ENCODE measurements around the gene NPTX2. TPM values are rescaled to one million over a fixed set of nuclear protein-coding genes. Genes with fewer than 3 reads are reported as not detected.

NPTX2 gene
- total RNA-seq, 2 experiments from 2014 or later, result not detected

DNA sequence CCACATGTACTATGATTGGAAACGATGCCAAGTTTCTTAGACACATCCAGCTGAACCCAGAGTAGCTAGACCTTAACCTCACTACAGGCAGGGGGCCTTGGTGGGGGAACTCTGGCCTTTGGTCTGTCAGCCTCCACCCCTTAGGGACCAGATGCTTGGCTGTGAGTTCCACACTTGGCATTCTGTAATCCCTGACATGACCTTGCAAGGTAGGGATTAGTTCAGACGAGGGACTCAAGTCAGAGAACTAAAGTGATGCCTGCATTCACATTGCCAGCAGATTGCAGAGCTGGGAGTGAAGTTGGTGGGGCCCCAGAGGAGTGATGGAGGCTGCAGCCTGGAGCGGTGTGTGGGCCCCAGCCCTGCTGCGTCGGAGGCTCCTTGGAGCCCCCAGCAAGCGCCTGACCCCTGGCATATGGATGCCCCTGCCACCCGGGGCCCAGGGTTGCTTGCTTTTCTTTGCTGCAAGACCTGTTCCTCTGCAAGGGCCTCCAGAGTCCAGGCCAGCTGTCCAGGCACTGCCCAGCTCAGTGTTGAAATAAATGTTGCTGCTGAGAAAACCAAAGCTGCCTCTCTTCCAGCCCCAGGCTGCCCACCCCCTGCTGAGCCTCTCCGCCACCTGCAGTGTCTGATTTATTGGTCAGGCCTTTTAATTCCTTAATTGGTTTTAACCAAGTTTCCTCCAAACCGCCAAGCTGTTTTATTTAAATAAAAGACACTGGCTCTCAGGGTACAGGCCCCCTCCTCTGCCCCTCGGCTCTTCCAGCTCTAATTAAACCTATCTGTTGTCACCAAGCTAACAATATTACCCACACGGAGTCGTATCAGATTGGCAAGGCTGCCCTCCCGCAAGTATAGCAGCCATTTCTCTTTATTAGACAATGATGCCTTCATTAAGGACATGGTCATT lies 4.7 kb downstream of the NPTX2 start:
- no TSS peak for BruUV-seq (replicated peaks)
- no peak overlapping the region for H2AFZ ChIP-seq (ENCODE audit: low read length)
- intact Hi-C loops (cut with micrococcal nuclease; ENCODE audit: unreplicated experiment), result no loop called here
- H3K79me2 ChIP-seq (ENCODE audit: insufficient read depth, low read depth, low read length), result no peaks in the 10 kb centered on the region
- ChIA-PET POLR2A (no interaction called here), CTCF (ENCODE audit: unreplicated experiment) (no interaction called here)
- no peak overlapping the region for H3K4me3 ChIP-seq (ENCODE audit: low read depth, low read length, poor library complexity, severe bottlenecking)
- H3K4me1 ChIP-seq (ENCODE audit: insufficient read depth, low read length, poor library complexity, severe bottlenecking), result peaks cover 9% of the 10 kb centered on the region
- no peaks in the 10 kb centered on the region for H3K9me2 ChIP-seq (ENCODE audit: insufficient read depth, low read length)
- no peaks in the 10 kb centered on the region for H3K36me3 ChIP-seq (ENCODE audit: insufficient read depth, low read length)
- no peaks in the 10 kb centered on the region for H3K9me3 ChIP-seq (ENCODE audit: low read length)
- H4K20me1 ChIP-seq (ENCODE audit: insufficient read depth, low read length), result no peaks in the 10 kb centered on the region
- H3K27ac ChIP-seq (ENCODE audit: low read depth, low read length, poor library complexity, severe bottlenecking), result no peak overlapping the region
- TF ChIP-seq, protein P1, sequence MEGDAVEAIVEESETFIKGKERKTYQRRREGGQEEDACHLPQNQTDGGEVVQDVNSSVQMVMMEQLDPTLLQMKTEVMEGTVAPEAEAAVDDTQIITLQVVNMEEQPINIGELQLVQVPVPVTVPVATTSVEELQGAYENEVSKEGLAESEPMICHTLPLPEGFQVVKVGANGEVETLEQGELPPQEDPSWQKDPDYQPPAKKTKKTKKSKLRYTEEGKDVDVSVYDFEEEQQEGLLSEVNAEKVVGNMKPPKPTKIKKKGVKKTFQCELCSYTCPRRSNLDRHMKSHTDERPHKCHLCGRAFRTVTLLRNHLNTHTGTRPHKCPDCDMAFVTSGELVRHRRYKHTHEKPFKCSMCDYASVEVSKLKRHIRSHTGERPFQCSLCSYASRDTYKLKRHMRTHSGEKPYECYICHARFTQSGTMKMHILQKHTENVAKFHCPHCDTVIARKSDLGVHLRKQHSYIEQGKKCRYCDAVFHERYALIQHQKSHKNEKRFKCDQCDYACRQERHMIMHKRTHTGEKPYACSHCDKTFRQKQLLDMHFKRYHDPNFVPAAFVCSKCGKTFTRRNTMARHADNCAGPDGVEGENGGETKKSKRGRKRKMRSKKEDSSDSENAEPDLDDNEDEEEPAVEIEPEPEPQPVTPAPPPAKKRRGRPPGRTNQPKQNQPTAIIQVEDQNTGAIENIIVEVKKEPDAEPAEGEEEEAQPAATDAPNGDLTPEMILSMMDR (conservative IDR thresholded peaks at IDR 0.05; ENCODE audit: low read length), result no peak
- TF ChIP-seq EZH2phosphoT487 (IDR thresholded peaks at IDR 0.05; ENCODE audit: borderline replicate concordance, low read depth, low read length), result no peak
- no peak for DNase-seq (ENCODE audit: low spot score)
- no peak overlapping the region for H3K4me2 ChIP-seq (ENCODE audit: low read length)

DNA sequence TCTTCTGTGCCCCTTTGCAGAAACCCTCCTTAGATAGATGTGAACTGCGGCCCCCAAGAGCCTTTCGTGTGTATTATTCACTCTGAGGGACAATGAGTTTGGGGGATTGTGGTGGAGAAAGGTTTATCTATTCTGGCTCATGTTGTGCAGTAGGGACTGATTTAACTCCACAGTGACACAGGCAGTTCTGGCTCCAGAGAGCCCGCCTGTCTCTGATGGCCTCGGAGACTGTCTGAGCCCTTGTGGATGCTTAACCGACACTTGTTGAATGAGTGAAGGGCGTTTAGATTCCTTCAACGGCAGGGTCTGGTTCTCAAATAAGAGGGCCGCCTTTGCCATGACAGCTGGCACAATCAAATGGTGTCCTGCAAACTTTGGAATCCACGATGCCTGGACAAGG lies 5.8 kb downstream of the NPTX2 start:
- no peak overlapping the region for H2AFZ ChIP-seq (ENCODE audit: low read length)
- H3K79me2 ChIP-seq (ENCODE audit: insufficient read depth, low read depth, low read length), result no peaks in the 10 kb centered on the region
- no TSS peak for BruUV-seq (replicated peaks)
- H3K36me3 ChIP-seq (ENCODE audit: insufficient read depth, low read length), result no peaks in the 10 kb centered on the region
- no peak overlapping the region for H3K4me2 ChIP-seq (ENCODE audit: low read length)
- peaks cover 9% of the 10 kb centered on the region for H3K4me1 ChIP-seq (ENCODE audit: insufficient read depth, low read length, poor library complexity, severe bottlenecking)
- H3K9me3 ChIP-seq (ENCODE audit: low read length), result no peaks in the 10 kb centered on the region
- no peak for TF ChIP-seq EZH2phosphoT487 (IDR thresholded peaks at IDR 0.05; ENCODE audit: borderline replicate concordance, low read depth, low read length)
- TF ChIP-seq, protein P1 (conservative IDR thresholded peaks at IDR 0.05; ENCODE audit: low read length), result no peak
- H3K4me3 ChIP-seq (ENCODE audit: low read depth, low read length, poor library complexity, severe bottlenecking), result no peak overlapping the region
- CTCF ChIA-PET (ENCODE audit: unreplicated experiment), result no interaction called here
- DNase-seq (ENCODE audit: low spot score), result no peak
- no peak overlapping the region for H3K27ac ChIP-seq (ENCODE audit: low read depth, low read length, poor library complexity, severe bottlenecking)
- intact Hi-C loops (cut with micrococcal nuclease; ENCODE audit: unreplicated experiment), result no loop called here
- POLR2A ChIA-PET, result no interaction called here
- H4K20me1 ChIP-seq (ENCODE audit: insufficient read depth, low read length), result no peaks in the 10 kb centered on the region
- no peaks in the 10 kb centered on the region for H3K9me2 ChIP-seq (ENCODE audit: insufficient read depth, low read length)

DNA sequence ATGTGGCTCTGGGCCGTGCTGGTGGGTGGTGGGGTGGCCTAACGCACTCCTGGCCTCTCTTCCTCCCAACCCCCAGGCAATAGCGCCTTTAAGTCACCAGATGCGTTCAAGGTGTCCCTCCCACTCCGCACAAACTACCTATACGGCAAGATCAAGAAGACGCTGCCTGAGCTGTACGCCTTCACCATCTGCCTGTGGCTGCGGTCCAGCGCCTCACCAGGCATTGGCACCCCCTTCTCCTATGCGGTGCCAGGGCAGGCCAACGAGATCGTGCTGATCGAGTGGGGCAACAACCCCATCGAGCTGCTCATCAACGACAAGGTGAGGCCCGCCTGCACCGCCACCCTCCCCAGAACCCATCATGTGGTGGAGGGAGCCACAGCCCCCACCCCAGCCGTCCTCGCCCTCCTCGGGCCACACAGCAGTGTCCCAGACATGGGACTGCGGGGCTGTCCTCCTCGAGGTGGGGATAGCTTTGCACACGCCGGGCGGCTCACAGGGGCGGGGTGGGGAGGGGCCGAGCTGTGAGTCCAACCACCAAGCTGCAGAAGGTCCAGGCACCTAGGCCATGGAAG lies 7.8 kb downstream of the NPTX2 start:
- H3K9me3 ChIP-seq (ENCODE audit: low read length), result no peaks in the 10 kb centered on the region
- H3K36me3 ChIP-seq (ENCODE audit: insufficient read depth, low read length), result no peaks in the 10 kb centered on the region
- POLR2A ChIA-PET, result no interaction called here
- no TSS peak for BruUV-seq (replicated peaks)
- no peak overlapping the region for H3K4me3 ChIP-seq (ENCODE audit: low read depth, low read length, poor library complexity, severe bottlenecking)
- no peak overlapping the region for H3K27ac ChIP-seq (ENCODE audit: low read depth, low read length, poor library complexity, severe bottlenecking)
- no peaks in the 10 kb centered on the region for H4K20me1 ChIP-seq (ENCODE audit: insufficient read depth, low read length)
- H3K79me2 ChIP-seq (ENCODE audit: insufficient read depth, low read depth, low read length), result no peaks in the 10 kb centered on the region
- H2AFZ ChIP-seq (ENCODE audit: low read length), result no peak overlapping the region
- TF ChIP-seq, protein P1 (conservative IDR thresholded peaks at IDR 0.05; ENCODE audit: low read length), result no peak
- no peak for TF ChIP-seq EZH2phosphoT487 (IDR thresholded peaks at IDR 0.05; ENCODE audit: borderline replicate concordance, low read depth, low read length)
- H3K9me2 ChIP-seq (ENCODE audit: insufficient read depth, low read length), result no peaks in the 10 kb centered on the region
- H3K4me1 ChIP-seq (ENCODE audit: insufficient read depth, low read length, poor library complexity, severe bottlenecking), result no peaks in the 10 kb centered on the region
- H3K4me2 ChIP-seq (ENCODE audit: low read length), result no peak overlapping the region
- intact Hi-C loops (cut with micrococcal nuclease; ENCODE audit: unreplicated experiment), result no loop called here
- DNase-seq (ENCODE audit: low spot score), result no peak
- CTCF ChIA-PET (ENCODE audit: unreplicated experiment), result no interaction called here

Measured in OCI-LY7 (cell line).